GM19099 (cell line): ENCODE results near the gene EML6.

Experiments
- POLR2A ChIP-seq: IDR thresholded peaks from 3 replicates; pipeline ENCODE4 v1.6.1; 2011; ENCODE audit warnings: low read depth; ENCODE audit not compliant: insufficient read length; ENCODE audit errors: extremely low read depth

Gene EML6

DNA sequence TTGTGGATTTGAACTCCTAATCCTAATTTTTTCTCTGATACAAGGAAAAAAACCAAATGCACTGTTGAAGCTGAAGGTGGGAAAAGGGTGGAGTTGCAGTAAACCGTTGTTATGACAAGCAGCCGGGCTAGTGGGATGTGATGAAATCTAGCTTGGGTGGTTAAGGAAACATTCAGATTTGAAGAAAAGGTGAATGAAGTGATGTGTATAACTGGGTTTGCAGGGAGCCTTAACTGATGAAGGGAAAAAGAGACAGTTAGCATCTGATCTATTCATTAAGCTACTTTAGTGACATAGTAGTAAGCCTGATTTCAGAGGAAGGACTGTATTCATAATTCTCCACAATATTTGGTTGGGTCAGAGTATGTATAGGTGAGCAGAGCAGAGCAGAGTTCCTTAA, 3.5 kb downstream of the EML6 start:
- no peak for TF ChIP-seq POLR2A

GRCh38 chr2:54728669-54729120, 5.2 kb downstream of the EML6 start:
- no peak for TF ChIP-seq POLR2A

DNA sequence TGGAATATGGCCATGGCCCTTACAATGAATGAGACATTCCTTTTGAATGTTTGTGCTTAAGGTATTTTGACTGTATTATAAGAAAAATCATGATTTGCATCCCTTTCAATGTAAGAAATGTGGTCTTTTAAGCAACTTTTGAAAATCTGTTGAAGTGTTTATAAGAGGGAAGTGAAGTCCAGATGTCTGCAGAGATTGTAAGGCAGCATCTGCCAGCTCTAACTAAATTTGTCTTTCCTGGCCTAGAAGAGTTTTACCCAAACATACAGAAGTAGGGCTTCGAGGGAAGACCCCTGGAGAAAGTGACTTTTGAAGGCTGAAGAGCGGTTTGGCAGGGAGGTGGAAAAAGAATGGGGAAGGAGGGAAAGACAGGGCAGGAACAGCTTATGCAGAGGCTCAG, 12.2 kb downstream of the EML6 start:
- no peak for TF ChIP-seq POLR2A

DNA sequence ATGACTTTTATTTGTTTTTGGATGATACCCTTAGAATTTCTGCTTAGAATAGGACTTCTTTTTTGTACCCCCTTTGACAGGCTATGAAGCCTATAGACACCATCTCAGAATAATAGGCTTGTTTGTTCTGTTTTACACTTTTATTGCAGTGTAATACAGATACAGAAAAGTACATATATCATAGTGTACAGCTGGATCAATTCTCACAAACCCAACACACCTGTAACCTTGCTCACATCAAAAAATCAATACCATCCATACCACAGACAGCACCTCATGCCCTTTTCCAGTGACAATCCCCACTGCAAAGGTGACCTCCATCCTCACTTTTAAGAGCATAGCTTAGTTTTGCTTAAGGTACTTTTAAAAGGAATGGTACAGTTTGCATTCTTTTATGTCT, 14.8 kb downstream of the EML6 start:
- TF ChIP-seq POLR2A, result no peak

DNA sequence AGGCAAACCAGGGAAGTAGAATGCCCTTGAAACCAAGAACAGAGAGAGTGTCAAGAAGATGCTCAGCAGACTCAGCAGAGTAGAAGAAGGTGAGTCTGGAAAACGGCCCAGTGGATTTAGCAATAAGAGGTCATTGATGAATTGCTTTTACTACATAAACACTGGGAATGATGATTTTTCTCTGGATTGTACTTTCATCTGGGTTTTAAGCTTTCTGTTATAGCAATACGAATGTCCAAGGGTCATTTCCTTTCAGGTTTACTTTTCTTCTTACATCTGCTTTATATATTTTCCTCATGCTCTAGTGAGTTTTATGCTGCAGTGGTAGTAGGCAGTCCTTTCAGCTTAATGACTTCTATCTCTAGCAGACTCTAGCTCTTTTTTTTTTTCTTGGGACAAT, 16.9 kb downstream of the EML6 start:
- TF ChIP-seq POLR2A, result no peak

DNA sequence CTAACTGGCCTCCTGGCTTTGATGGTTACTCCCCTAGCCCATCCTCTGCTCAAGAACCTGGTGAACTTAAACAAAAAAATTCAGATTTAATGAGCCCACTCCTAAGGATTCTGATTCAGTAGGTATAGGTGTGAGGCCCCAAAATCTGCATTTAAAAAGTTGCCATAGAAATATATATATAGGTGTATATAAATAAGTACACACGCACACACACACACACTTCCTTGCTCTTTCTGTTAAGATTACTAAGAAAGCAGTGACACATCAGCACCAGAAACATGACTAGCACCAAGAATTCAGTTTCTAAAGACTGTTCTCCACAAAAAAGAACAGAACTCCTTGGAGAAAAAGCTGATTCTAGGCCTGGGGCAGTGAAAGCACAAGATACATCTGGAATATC, 17.8 kb downstream of the EML6 start:
- no peak for TF ChIP-seq POLR2A

- TF ChIP-seq POLR2A, result no peak
Measured at GRCh38 chr2:54750040-54750439, 26.6 kb downstream of the EML6 start.

GRCh38 chr2:54752439-54752838, 29.0 kb downstream of the EML6 start:
- no peak for TF ChIP-seq POLR2A

DNA sequence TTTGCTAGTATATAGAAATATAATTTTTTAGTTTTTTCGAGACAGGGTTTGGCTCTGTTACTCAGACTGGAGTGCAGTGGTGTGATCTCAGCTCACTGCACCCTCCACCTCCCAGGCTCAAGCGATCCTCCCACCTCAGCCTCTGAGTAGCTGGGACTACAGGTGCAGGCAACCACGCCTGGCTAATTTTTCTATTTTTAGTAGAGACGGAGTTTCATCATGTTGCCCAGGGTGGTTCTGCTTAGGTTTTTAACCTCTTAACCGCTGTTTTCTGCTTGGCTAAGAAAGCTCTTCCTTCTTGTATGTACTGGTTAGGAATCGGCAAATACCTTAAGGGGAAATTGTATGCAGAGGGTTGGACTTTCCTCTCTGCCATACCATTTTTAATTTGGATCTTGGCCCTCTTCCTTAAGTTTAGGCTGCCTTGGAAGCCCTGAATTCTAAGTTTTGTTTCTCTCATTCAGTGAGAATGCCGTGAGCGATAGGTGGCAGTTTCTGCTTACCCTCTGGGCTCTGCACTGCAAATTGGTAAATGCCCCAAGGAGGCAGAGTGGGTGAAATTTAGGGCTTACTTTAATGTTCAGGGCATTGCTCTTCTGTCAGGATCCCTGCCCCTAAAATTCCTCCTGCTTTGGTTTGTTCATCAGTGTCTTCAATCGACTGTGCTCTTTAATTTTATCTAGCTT, 32.3 kb downstream of the EML6 start:
- TF ChIP-seq POLR2A, result no peak

- no peak for TF ChIP-seq POLR2A
Measured at GRCh38 chr2:54757500-54757899, 34.0 kb downstream of the EML6 start.

DNA sequence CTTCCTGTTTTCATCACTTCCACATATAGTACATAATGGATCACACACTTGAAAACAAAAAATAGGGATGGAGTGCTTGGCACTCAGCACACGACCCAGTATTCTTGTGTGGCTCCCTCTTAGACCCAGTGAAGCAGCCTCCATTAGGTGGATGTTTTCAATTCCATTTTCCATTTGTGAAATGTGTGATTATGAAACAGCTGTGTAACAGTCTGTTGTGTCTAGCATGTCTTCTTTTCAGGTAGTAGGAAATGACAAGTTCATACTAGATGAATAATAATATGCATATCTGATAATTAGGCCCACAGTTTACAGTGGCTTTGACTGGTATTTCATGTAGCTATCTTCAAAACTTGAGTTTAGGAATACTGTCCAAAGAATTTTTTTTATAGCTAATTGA, 35.5 kb downstream of the EML6 start:
- TF ChIP-seq POLR2A, result no peak

DNA sequence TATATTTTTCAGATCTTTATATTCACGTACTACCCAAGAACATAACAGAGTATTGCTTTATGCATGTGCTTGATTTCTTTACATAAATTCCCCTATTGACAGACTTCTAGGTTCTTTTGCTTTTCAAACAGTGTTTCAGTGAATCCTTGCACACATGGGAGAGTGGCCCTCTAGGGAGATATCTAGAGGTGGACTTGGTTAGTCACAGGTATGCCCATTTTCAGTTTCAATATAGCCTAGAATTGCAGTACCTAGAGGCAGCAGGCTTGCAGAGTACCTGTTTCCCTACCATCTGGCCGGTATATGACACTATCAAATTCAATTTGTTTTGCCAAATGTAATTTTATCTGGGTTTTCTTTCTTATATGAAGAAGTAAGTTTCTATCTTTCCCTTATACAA, 36.8 kb downstream of the EML6 start:
- TF ChIP-seq POLR2A, result no peak

GRCh38 chr2:54763636-54764291, 40.3 kb downstream of the EML6 start:
- no peak for TF ChIP-seq POLR2A

- no peak for TF ChIP-seq POLR2A
Measured at GRCh38 chr2:54767921-54768320, 44.5 kb downstream of the EML6 start.

DNA sequence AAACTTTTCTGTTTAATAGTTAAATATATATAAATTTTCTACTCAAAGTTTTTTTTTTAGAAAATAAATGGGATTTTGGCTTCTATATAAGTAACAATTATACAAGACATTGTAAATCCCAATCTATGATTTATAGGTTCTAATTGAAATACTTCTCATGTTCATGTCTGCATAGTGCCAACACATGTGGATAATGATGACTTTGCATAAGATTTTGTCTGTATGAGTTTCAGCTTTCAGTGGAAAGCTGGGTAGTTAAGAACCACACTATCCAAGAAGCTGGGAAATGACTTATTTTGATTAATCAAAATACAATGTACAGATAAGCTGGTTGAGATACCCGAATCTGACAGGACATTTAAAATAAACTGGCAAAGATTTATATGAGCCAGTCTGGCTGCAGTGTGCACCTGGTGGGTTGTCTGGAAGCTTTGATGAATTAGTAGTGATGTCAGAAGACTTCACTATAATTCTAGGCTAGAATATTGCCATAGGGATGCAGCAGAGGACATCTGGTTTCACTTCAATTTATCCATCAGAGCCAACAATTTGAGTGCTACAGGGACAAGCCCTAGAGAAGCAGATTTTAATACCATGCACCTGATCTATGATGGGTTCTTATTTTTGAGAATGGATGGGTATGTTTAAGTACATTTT, 45.4 kb downstream of the EML6 start:
- TF ChIP-seq POLR2A, result no peak

- no peak for TF ChIP-seq POLR2A
Measured at GRCh38 chr2:54770211-54770610, 46.7 kb downstream of the EML6 start.
